ENCODE results near the gene PHIP.

DNA sequence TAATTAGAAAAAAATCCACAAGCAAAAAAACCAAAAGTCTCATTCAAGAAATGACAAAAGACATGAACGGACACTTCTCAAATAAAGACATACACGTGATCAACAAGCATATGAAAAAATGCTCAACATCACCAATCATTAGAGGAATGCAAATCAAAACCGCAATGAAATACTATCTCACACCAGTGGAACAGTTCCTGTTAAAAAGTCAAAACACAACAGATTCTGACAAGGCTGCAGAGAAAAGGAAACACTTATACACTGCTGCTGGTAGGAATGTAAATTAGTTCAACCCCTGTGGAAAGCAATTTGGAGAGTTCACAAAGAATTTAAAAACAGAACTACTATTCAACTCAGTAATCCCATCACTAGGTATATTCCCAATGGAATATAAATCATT lies 152.7 kb downstream of the PHIP start:
- no peak for TF ChIP-seq POLR2AphosphoS5 (IDR thresholded peaks at IDR 0.05; ENCODE audit: low read depth)
- TF ChIP-seq, protein P1, sequence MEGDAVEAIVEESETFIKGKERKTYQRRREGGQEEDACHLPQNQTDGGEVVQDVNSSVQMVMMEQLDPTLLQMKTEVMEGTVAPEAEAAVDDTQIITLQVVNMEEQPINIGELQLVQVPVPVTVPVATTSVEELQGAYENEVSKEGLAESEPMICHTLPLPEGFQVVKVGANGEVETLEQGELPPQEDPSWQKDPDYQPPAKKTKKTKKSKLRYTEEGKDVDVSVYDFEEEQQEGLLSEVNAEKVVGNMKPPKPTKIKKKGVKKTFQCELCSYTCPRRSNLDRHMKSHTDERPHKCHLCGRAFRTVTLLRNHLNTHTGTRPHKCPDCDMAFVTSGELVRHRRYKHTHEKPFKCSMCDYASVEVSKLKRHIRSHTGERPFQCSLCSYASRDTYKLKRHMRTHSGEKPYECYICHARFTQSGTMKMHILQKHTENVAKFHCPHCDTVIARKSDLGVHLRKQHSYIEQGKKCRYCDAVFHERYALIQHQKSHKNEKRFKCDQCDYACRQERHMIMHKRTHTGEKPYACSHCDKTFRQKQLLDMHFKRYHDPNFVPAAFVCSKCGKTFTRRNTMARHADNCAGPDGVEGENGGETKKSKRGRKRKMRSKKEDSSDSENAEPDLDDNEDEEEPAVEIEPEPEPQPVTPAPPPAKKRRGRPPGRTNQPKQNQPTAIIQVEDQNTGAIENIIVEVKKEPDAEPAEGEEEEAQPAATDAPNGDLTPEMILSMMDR (conservative IDR thresholded peaks at IDR 0.05; ENCODE audit: low read depth in 2 of 2): no peak
- no peak for TF ChIP-seq EZH2 (IDR thresholded peaks at IDR 0.05; ENCODE audit: low read depth, unreplicated experiment)
- TF ChIP-seq, protein P2, sequence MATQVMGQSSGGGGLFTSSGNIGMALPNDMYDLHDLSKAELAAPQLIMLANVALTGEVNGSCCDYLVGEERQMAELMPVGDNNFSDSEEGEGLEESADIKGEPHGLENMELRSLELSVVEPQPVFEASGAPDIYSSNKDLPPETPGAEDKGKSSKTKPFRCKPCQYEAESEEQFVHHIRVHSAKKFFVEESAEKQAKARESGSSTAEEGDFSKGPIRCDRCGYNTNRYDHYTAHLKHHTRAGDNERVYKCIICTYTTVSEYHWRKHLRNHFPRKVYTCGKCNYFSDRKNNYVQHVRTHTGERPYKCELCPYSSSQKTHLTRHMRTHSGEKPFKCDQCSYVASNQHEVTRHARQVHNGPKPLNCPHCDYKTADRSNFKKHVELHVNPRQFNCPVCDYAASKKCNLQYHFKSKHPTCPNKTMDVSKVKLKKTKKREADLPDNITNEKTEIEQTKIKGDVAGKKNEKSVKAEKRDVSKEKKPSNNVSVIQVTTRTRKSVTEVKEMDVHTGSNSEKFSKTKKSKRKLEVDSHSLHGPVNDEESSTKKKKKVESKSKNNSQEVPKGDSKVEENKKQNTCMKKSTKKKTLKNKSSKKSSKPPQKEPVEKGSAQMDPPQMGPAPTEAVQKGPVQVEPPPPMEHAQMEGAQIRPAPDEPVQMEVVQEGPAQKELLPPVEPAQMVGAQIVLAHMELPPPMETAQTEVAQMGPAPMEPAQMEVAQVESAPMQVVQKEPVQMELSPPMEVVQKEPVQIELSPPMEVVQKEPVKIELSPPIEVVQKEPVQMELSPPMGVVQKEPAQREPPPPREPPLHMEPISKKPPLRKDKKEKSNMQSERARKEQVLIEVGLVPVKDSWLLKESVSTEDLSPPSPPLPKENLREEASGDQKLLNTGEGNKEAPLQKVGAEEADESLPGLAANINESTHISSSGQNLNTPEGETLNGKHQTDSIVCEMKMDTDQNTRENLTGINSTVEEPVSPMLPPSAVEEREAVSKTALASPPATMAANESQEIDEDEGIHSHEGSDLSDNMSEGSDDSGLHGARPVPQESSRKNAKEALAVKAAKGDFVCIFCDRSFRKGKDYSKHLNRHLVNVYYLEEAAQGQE (IDR thresholded peaks at IDR 0.05; ENCODE audit: unreplicated experiment): no peak
- TF ChIP-seq JUNB (IDR thresholded peaks at IDR 0.05; ENCODE audit: unreplicated experiment): no peak
- no peak for TF ChIP-seq EZH2phosphoT487 (IDR thresholded peaks at IDR 0.05; ENCODE audit: unreplicated experiment)
- no peak for TF ChIP-seq ZNF114 (CRISPR knock-in tag; IDR thresholded peaks at IDR 0.05)
- TF ChIP-seq, protein P3, sequence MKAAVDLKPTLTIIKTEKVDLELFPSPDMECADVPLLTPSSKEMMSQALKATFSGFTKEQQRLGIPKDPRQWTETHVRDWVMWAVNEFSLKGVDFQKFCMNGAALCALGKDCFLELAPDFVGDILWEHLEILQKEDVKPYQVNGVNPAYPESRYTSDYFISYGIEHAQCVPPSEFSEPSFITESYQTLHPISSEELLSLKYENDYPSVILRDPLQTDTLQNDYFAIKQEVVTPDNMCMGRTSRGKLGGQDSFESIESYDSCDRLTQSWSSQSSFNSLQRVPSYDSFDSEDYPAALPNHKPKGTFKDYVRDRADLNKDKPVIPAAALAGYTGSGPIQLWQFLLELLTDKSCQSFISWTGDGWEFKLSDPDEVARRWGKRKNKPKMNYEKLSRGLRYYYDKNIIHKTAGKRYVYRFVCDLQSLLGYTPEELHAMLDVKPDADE (IDR thresholded peaks at IDR 0.05): no peak
- TF ChIP-seq NANOG (IDR thresholded peaks at IDR 0.05; ENCODE audit: borderline replicate concordance): no peak
- TF ChIP-seq CREB1 (CRISPR knock-in tag; IDR thresholded peaks at IDR 0.05; ENCODE audit: low read depth): no peak
